MM.1S (cell line): ENCODE results near the gene EXOC2.

ENCODE experiments used
- EZH2 ChIP-seq: fragments of 300-600 bp; sonication (generic); optimal IDR thresholded peaks from 2 replicates; pipeline ENCODE3; 2017; ENCODE audit warnings: low read depth, mild to moderate bottlenecking, antibody characterized with exemption, low read length, mixed read lengths
- EZH2phosphoT487 ChIP-seq: fragments of 300-600 bp; sonication (generic); IDR thresholded peaks from 2 replicates; pipeline ENCODE4 v1.6.1; 2018; ENCODE audit warnings: antibody characterized with exemption, low read length
- TF ChIP-seq, protein P1 (sequence below): fragments of 300-600 bp; sonication (generic); IDR thresholded peaks from 2 replicates; pipeline ENCODE4 v1.5.1; 2016; ENCODE audit warnings: antibody characterized with exemption, low read length, mixed read lengths

GRCh38 chr6:593907-594212 lies 99.1 kb downstream of the EXOC2 start:
- TF ChIP-seq, protein P1, sequence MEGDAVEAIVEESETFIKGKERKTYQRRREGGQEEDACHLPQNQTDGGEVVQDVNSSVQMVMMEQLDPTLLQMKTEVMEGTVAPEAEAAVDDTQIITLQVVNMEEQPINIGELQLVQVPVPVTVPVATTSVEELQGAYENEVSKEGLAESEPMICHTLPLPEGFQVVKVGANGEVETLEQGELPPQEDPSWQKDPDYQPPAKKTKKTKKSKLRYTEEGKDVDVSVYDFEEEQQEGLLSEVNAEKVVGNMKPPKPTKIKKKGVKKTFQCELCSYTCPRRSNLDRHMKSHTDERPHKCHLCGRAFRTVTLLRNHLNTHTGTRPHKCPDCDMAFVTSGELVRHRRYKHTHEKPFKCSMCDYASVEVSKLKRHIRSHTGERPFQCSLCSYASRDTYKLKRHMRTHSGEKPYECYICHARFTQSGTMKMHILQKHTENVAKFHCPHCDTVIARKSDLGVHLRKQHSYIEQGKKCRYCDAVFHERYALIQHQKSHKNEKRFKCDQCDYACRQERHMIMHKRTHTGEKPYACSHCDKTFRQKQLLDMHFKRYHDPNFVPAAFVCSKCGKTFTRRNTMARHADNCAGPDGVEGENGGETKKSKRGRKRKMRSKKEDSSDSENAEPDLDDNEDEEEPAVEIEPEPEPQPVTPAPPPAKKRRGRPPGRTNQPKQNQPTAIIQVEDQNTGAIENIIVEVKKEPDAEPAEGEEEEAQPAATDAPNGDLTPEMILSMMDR = no peak
- no peak for TF ChIP-seq EZH2
- TF ChIP-seq EZH2phosphoT487 = no peak
